Activated CD4-positive, alpha-beta T cell treated with anti-CD3 and anti-CD28 coated beads, Interleukin-2, amount 10 ng/mL, durations not matched to agents 7 days and 5 days (primary cell): ENCODE results near the gene CNTF. TPM values are rescaled to one million over a fixed set of nuclear protein-coding genes. Genes with fewer than 3 reads are reported as not detected.

ENCODE experiments used
- CTCF ChIA-PET: fragments of 350-600 bp; sonication (Branson Sonifier 250); formaldehyde crosslinking; loops from one replicate; lab custom pipeline; 2021; ENCODE audit warnings: antibody characterized with exemption; lab: Charles Lee
- POLR2A ChIA-PET: fragments of 350-600 bp; sonication (Branson Sonifier 250); formaldehyde crosslinking; loops from one replicate; lab custom pipeline; 2021; ENCODE audit warnings: antibody characterized with exemption; lab: Charles Lee
- DNase-seq: peaks from one replicate; pipeline ENCODE4 v3.0.0-alpha.2; 2020
- H3K27ac Mint-ChIP-seq: one replicate; pipeline ENCODE4 v1.8.0; 2021; ENCODE audit warnings: mild to moderate bottlenecking, moderate library complexity, mixed read lengths
- H3K27me3 Mint-ChIP-seq: one replicate; pipeline ENCODE4 v1.8.0; 2021; ENCODE audit warnings: mixed read lengths
- H3K36me3 Mint-ChIP-seq: one replicate; pipeline ENCODE4 v1.8.0; 2021; ENCODE audit warnings: low read depth, mixed read lengths
- H3K4me1 Mint-ChIP-seq: one replicate; pipeline ENCODE4 v1.8.0; 2021; ENCODE audit warnings: mixed read lengths
- H3K4me3 Mint-ChIP-seq: one replicate; pipeline ENCODE4 v1.8.0; 2021; ENCODE audit warnings: mild to moderate bottlenecking, moderate library complexity, mixed read lengths
- H3K9me3 Mint-ChIP-seq: one replicate; pipeline ENCODE4 v1.8.0; 2021; ENCODE audit warnings: mixed read lengths
- total RNA-seq, 2 experiments: library from RNA; stranded (reverse); gene quantifications; one replicate each; pipeline ENCODE4 v1.2.3, GENCODE V29; 2021

The CNTF gene
- total RNA-seq, 2 experiments from 2014 or later: 2.9 to 3.7 TPM

- H3K27me3 Mint-ChIP-seq: no peaks in the 10 kb centered on the region
- no peaks in the 10 kb centered on the region for H3K9me3 Mint-ChIP-seq
- no peak for DNase-seq
- no peak overlapping the region for H3K27ac Mint-ChIP-seq
- POLR2A ChIA-PET: no interaction called here
- H3K36me3 Mint-ChIP-seq: no peaks in the 10 kb centered on the region
- peaks cover 8% of the 10 kb centered on the region for H3K4me1 Mint-ChIP-seq
- no peak overlapping the region for H3K4me3 Mint-ChIP-seq
- CTCF ChIA-PET: interaction anchor here (0.6 to 1.4 kb wide), 4 partner anchors 11 to 406 kb away, joined by 3 read pairs; no protein-coding TSS in a partner anchor
Measured at GRCh38 chr11:58652726-58653280, 30.3 kb downstream of the CNTF start.

GRCh38 chr11:58654079-58654907, 31.8 kb downstream of the CNTF start:
- ChIA-PET POLR2A (no interaction called here), CTCF (interaction anchor here (1.0 kb wide), 1 partner anchor 134 kb away, joined by 3 read pairs; no protein-coding TSS in a partner anchor)
- H3K27me3 Mint-ChIP-seq: no peaks in the 10 kb centered on the region
- no peak overlapping the region for H3K27ac Mint-ChIP-seq
- no peaks in the 10 kb centered on the region for H3K36me3 Mint-ChIP-seq
- peak; percentile 79 for DNase-seq
- H3K9me3 Mint-ChIP-seq: no peaks in the 10 kb centered on the region
- H3K4me3 Mint-ChIP-seq: no peak overlapping the region
- H3K4me1 Mint-ChIP-seq: peaks cover 7% of the 10 kb centered on the region

GRCh38 chr11:58654908-58655296, 32.4 kb downstream of the CNTF start:
- ChIA-PET POLR2A (no interaction called here), CTCF (interaction anchor here (1.0 kb wide), 1 partner anchor 133 kb away, joined by 3 read pairs; no protein-coding TSS in a partner anchor)
- DNase-seq: no peak
- H3K4me3 Mint-ChIP-seq: no peak overlapping the region
- H3K27me3 Mint-ChIP-seq: no peaks in the 10 kb centered on the region
- H3K4me1 Mint-ChIP-seq: peaks cover 7% of the 10 kb centered on the region
- no peaks in the 10 kb centered on the region for H3K9me3 Mint-ChIP-seq
- H3K27ac Mint-ChIP-seq: no peak overlapping the region
- no peaks in the 10 kb centered on the region for H3K36me3 Mint-ChIP-seq

DNA sequence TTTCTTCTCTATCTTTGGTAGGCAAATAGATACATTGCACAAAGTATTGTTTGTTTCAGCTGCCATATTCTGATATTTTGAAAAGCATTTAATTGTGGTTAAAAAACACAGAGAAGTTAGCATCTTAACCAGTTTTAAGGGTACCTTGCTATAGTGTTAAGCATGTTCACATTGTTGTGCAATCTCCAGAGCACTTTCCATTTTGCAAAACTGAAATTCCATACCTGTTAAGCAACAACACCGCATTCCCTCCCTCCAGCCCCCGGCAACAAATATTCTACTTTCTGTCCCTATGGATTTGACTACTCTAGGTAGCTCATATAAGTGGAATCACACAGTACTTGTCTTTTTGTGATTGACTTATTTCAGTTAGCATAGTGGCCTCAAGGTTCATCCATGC, 33.9 kb downstream of the CNTF start:
- ChIA-PET CTCF (no interaction called here), POLR2A (no interaction called here)
- no peaks in the 10 kb centered on the region for H3K9me3 Mint-ChIP-seq
- no peak for DNase-seq
- no peak overlapping the region for H3K4me3 Mint-ChIP-seq
- peaks cover 7% of the 10 kb centered on the region for H3K4me1 Mint-ChIP-seq
- H3K27me3 Mint-ChIP-seq: no peaks in the 10 kb centered on the region
- H3K36me3 Mint-ChIP-seq: no peaks in the 10 kb centered on the region
- H3K27ac Mint-ChIP-seq: no peak overlapping the region

- no peak overlapping the region for H3K27ac Mint-ChIP-seq
- H3K4me3 Mint-ChIP-seq: no peak overlapping the region
- H3K4me1 Mint-ChIP-seq: peaks cover 7% of the 10 kb centered on the region
- ChIA-PET CTCF (no interaction called here), POLR2A (no interaction called here)
- no peak for DNase-seq
- no peaks in the 10 kb centered on the region for H3K27me3 Mint-ChIP-seq
- H3K36me3 Mint-ChIP-seq: no peaks in the 10 kb centered on the region
- no peaks in the 10 kb centered on the region for H3K9me3 Mint-ChIP-seq
Measured at GRCh38 chr11:58658623-58659022, 36.2 kb downstream of the CNTF start.

GRCh38 chr11:58659404-58659803, 36.9 kb downstream of the CNTF start:
- no peak overlapping the region for H3K27ac Mint-ChIP-seq
- CTCF ChIA-PET: no interaction called here

DNA sequence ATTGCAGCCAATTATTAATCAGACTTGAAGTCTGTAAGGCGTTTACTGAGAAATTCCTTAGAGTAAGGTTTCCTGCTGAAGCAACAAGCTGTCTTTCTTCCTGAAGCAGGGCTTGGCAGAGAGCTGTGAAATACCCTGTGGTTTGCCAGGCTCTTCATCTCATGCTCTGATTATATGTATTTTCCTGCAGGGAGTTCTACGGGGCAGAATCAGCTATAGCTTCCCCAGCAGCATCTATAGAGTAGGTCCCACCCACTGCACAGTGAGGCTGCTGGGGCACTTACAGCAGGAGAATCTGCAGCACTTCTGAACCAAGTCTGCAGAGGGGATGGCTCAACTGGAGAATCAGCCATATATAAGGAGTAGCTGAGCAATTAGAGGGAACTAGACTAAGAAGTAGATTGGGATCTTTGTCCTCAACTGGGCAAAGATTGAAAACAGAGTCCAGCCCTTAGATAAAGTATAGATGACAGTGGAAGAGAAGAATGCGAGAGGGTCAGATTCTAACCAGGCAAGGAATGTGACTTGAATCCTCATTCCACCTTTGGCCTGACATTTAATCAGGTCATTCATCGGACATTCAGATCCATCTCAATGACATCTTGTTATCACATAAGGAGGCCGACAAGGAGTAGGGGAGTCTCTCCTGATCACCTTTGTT, 37.6 kb downstream of the CNTF start:
- H3K4me1 Mint-ChIP-seq: no peaks in the 10 kb centered on the region
- CTCF ChIA-PET: no interaction called here
- DNase-seq: no peak
- no peaks in the 10 kb centered on the region for H3K27me3 Mint-ChIP-seq
- H3K36me3 Mint-ChIP-seq: no peaks in the 10 kb centered on the region
- POLR2A ChIA-PET: no interaction called here
- no peak overlapping the region for H3K27ac Mint-ChIP-seq
- no peaks in the 10 kb centered on the region for H3K9me3 Mint-ChIP-seq
- H3K4me3 Mint-ChIP-seq: no peak overlapping the region

More at GRCh38 chr11:58659404-58659803, 36.9 kb downstream of the CNTF start:
- DNase-seq: no peak
- no peaks in the 10 kb centered on the region for H3K9me3 Mint-ChIP-seq
- no peaks in the 10 kb centered on the region for H3K36me3 Mint-ChIP-seq
- POLR2A ChIA-PET: no interaction called here
- H3K27me3 Mint-ChIP-seq: no peaks in the 10 kb centered on the region
- no peak overlapping the region for H3K4me3 Mint-ChIP-seq
- H3K4me1 Mint-ChIP-seq: peaks cover 3% of the 10 kb centered on the region

DNA sequence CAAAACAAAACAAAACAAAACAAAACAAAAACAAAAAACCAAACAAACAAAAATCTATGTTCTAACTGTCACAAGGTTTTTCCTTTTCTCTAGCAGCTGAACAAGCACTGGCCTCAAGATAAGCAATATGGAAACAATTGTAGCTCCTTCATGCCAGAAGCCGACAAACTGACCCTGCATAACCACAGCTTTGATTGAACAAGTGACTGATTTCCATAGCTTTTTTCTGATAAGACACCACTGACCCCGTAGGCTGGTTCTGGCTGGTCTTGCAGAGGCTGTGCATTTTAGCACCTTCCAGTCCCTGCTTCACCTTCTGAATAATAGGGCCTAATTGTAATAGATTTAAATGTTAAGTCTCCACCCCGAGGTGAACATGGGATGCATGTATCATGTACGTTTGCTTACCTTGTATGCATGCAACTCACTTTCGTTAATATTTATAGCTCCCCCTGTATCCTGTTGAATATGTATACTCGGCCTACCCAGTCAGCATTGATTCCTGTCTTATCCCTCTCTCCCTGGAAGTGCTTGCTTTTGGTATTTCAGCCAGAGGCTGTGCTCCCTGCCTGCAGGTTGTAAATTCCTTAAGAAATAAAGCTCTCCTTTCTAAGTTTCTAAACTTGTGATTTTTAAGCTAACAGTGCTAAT, 49.6 kb downstream of the CNTF start:
- POLR2A ChIA-PET: interaction anchor here (1.3 kb wide), 1 partner anchor 40 kb away, joined by 11 read pairs; no protein-coding TSS in a partner anchor
- DNase-seq: no peak
- Mint-ChIP-seq H3K9me3 (no peaks in the 10 kb centered on the region), H3K27ac (no peak overlapping the region), H3K4me1 (no peaks in the 10 kb centered on the region), H3K36me3 (no peaks in the 10 kb centered on the region), H3K4me3 (no peak overlapping the region), H3K27me3 (no peaks in the 10 kb centered on the region)
- CTCF ChIA-PET: interaction anchor here (0.6 to 1.7 kb wide), 3 partner anchors 33 to 551 kb away, joined by 3 to 4 read pairs (median 4); no protein-coding TSS in a partner anchor

- Mint-ChIP-seq H3K36me3 (no peaks in the 10 kb centered on the region), H3K4me3 (no peak overlapping the region), H3K9me3 (no peaks in the 10 kb centered on the region), H3K27me3 (no peaks in the 10 kb centered on the region), H3K27ac (no peak overlapping the region), H3K4me1 (no peaks in the 10 kb centered on the region)
- CTCF ChIA-PET: no interaction called here
- POLR2A ChIA-PET: no interaction called here
- DNase-seq: no peak
Measured at GRCh38 chr11:58674609-58675008, 52.1 kb downstream of the CNTF start.

Other genes with a start within 250 kb of the CNTF start
- gene OR5B3, start 215.8 kb upstream of the CNTF start, total RNA-seq: not detected
- not detected for gene OR5B2, start 194.5 kb upstream of the CNTF start, total RNA-seq
- gene OR5B12, start 180.4 kb upstream of the CNTF start, total RNA-seq: not detected
- gene OR5B21, start 114.6 kb upstream of the CNTF start, total RNA-seq: under 1 TPM in 1 of 2 experiments, not detected in 1; 0.37 TPM
- 100 to 1,000 TPM; 148 to 208 TPM for gene LPXN, start 46.8 kb upstream of the CNTF start, total RNA-seq
- gene ZFP91, start 43.6 kb upstream of the CNTF start, total RNA-seq: 10 to 100 TPM; 48.8 to 60.9 TPM
- gene GLYAT, start 109.3 kb downstream of the CNTF start, total RNA-seq: not detected
- gene GLYATL2, start 222.0 kb downstream of the CNTF start, total RNA-seq: not detected